Measurements from ENCODE around the gene PDE3A.

GRCh38 chr12:20460956-20461355, 92.6 kb downstream of the PDE3A start:
- TF ChIP-seq, protein P1, sequence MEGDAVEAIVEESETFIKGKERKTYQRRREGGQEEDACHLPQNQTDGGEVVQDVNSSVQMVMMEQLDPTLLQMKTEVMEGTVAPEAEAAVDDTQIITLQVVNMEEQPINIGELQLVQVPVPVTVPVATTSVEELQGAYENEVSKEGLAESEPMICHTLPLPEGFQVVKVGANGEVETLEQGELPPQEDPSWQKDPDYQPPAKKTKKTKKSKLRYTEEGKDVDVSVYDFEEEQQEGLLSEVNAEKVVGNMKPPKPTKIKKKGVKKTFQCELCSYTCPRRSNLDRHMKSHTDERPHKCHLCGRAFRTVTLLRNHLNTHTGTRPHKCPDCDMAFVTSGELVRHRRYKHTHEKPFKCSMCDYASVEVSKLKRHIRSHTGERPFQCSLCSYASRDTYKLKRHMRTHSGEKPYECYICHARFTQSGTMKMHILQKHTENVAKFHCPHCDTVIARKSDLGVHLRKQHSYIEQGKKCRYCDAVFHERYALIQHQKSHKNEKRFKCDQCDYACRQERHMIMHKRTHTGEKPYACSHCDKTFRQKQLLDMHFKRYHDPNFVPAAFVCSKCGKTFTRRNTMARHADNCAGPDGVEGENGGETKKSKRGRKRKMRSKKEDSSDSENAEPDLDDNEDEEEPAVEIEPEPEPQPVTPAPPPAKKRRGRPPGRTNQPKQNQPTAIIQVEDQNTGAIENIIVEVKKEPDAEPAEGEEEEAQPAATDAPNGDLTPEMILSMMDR (conservative IDR thresholded peaks at IDR 0.05; ENCODE audit: low read depth, low read length), result no peak
- TF ChIP-seq EZH2 (IDR thresholded peaks at IDR 0.05; ENCODE audit: low read length, unreplicated experiment), result no peak
- no peak for TF ChIP-seq EZH2phosphoT487 (IDR thresholded peaks at IDR 0.05; ENCODE audit: borderline replicate concordance, low read length)

Measured in PC-3 (cell line).